PFSK-1 (cell line): ENCODE results near the gene EBF4.
A peak's percentile ranks its signal among the peaks of the same experiment; 100 is the strongest.

ENCODE experiments used
- FOXP2 ChIP-seq: optimal IDR thresholded peaks from 2 replicates; pipeline ENCODE3; 2011; ENCODE audit warnings: borderline replicate concordance, control low read depth, inconsistent platforms; ENCODE audit not compliant: insufficient read depth; ENCODE audit errors: extremely low read length, extremely low read depth
- POLR2AphosphoS5 ChIP-seq: IDR thresholded peaks from 2 replicates; pipeline ENCODE4 v1.6.1; 2012; ENCODE audit warnings: low read depth, mild to moderate bottlenecking, control low read depth, low read length, moderate library complexity
- SIN3A ChIP-seq: IDR thresholded peaks from 2 replicates; pipeline ENCODE4 v1.6.1; 2012; ENCODE audit warnings: mild to moderate bottlenecking, low read length, moderate library complexity, borderline replicate concordance; ENCODE audit not compliant: insufficient read depth
- TAF1 ChIP-seq: IDR thresholded peaks from 2 replicates; pipeline ENCODE4 v1.6.1; 2012; ENCODE audit warnings: low read length, control low read depth, borderline replicate concordance; ENCODE audit not compliant: insufficient read depth
- TF ChIP-seq, protein P1 (sequence below), 2 experiments: IDR thresholded peaks; 2 replicates each; pipeline versions ENCODE4 v1.6.1 to v1.8.0; 2011 to 2012; ENCODE audit warnings: low read depth in 2 of 2, low read length in 2 of 2, control low read depth in 1 of 2, inconsistent platforms in 1 of 2, mild to moderate bottlenecking in 1 of 2, moderate library complexity in 1 of 2; ENCODE audit not compliant: insufficient read depth in 1 of 2

DNA sequence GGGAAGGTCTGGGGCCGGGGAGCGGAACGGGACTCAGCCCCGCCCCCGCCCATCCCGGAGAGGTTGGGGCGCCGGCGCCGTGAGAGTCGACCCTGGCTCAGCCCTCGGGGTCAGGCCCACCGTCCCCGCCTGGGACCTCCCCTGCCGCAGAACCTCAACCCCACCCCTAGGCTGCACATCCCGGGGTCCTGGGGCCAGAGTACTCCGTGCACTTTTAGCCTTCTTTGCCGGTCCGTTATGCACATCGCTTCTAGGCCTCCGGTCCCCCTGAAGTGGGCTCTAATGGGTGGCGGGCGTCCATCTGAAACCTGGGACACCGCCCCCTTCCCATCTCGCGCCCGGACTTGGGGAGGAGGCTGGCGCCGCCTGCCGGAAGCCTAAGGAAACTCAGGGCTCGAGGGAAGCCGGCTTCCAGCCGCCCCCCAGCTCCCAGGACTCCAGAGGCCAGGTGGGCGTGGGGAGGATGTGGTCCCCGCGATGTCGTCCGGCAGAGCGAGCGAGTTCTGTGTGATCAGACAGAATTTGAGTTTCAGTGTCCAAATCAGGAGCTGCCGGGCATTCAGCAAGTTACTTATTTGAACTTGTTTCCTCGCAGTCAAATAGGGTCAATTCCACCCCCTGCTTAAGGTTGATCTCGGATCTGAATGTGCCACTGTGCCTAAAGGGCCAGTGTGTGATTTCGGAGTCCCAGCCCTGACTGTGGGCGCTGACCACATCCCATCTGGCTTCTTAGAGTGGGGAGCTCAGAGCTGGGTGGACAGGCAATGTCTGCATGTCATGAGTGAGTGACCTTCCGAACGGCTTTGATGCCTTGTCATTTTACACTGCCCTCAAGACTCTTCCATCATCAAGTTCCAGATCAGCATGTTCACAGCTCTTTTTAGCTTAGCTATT, 60.2 kb downstream of the EBF4 start:
- TF ChIP-seq POLR2AphosphoS5 (no peak), TAF1 (no peak), SIN3A (peak; percentile 64; the same call in 1 of the 2 replicates), FOXP2 (no peak)
- TF ChIP-seq, protein P1, sequence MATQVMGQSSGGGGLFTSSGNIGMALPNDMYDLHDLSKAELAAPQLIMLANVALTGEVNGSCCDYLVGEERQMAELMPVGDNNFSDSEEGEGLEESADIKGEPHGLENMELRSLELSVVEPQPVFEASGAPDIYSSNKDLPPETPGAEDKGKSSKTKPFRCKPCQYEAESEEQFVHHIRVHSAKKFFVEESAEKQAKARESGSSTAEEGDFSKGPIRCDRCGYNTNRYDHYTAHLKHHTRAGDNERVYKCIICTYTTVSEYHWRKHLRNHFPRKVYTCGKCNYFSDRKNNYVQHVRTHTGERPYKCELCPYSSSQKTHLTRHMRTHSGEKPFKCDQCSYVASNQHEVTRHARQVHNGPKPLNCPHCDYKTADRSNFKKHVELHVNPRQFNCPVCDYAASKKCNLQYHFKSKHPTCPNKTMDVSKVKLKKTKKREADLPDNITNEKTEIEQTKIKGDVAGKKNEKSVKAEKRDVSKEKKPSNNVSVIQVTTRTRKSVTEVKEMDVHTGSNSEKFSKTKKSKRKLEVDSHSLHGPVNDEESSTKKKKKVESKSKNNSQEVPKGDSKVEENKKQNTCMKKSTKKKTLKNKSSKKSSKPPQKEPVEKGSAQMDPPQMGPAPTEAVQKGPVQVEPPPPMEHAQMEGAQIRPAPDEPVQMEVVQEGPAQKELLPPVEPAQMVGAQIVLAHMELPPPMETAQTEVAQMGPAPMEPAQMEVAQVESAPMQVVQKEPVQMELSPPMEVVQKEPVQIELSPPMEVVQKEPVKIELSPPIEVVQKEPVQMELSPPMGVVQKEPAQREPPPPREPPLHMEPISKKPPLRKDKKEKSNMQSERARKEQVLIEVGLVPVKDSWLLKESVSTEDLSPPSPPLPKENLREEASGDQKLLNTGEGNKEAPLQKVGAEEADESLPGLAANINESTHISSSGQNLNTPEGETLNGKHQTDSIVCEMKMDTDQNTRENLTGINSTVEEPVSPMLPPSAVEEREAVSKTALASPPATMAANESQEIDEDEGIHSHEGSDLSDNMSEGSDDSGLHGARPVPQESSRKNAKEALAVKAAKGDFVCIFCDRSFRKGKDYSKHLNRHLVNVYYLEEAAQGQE (IDR thresholded peaks at IDR 0.05; ENCODE audit: insufficient read depth in 1 of 2, low read depth in 2 of 2, low read length in 2 of 2), result no peak
